GM04503 (cell line): ENCODE results near the gene PLET1.
"Not testable (repeated sequence)": the region's sequence is repeated elsewhere in the genome, so short reads cannot be mapped to it uniquely, and the experiment has no call there.

Experiments used
- DNase-seq: peaks from one replicate; pipeline ENCODE4 v3.0.0-alpha.2; 2012; ENCODE audit warnings: low read depth

Gene PLET1

DNA sequence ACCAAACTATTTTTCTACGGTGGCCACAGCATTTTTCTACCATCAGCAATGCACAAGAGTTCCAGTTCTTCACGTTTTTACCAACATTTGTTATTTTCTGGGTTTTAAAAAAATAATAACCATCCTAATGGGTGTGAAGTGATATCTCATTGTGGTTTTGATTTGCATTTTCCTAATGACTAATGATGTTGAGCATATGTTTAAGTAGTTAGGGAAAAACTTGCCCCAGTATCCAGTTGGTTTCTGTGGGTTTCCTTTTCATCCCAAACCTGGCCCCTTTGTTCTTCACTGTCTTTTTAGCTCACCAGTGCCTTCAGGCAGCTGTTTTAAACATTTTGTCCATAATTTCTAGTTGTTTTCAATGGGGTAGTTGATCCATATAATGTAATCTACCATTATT, 49.1 kb downstream of the PLET1 start:
- no peak for DNase-seq

GRCh38 chr11:112210890-112211289, 49.8 kb downstream of the PLET1 start:
- no peak for DNase-seq

GRCh38 chr11:112206071-112206470, 54.6 kb downstream of the PLET1 start:
- no peak for DNase-seq

DNA sequence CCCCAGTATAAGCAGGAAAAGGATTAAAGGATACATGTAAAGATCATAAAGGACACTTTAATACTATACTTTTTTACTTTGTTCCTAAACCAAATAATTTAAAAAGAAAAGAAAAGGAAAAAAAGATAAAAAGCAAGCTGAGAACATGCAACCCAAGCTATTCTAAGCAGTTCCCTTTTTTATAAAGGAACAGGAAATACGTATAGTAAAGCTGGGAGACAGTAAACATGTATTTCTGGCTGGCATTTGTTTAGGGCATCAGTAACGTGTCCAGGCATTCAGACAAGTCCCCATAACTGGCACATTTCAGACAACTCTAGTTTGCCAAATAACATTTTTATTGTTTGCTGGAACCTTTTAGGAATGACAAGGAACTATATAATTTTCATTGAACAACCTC, 60.4 kb downstream of the PLET1 start:
- DNase-seq: no peak

- not testable (repeated sequence) for DNase-seq
Observed at GRCh38 chr11:112199101-112199500, 61.6 kb downstream of the PLET1 start.
